ENCODE data around the gene C8A. TPM values are rescaled to one million over a fixed set of nuclear protein-coding genes. Genes with fewer than 3 reads are reported as not detected.

The C8A gene
- total and polyA plus RNA-seq, 2 of the 13 experiments (the other 11 are each of a cell fraction or from before 2014, with no cell fraction given) = 10.5 to 15.0 TPM

DNA sequence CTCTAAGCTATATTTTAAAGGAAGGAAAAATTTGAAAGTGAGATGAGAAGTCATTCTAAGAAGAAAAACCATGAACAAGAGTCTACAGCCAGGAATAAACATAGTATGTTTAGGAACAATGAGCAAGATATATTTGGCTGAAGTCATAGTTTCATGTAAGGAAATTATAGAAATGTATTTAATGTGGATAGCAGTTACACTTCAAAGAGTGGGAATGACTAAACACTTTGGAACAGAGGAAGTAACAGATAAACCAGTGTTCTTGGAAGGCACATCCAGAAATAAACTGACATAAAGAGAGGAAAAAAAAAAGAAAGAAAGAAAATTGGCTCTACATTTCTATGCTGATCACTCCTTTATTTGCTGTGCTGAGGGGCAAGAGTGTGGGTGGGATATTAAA lies 18.0 kb downstream of the C8A start:
- no peak overlapping the region for H3K4me3 ChIP-seq (replicated peaks in 1 of 3; ENCODE audit: insufficient read depth in 1 of 3, low read depth in 2 of 3, low read length in 3 of 3)
- TF ChIP-seq RFXAP (CRISPR knock-in tag; IDR thresholded peaks at IDR 0.05; ENCODE audit: borderline replicate concordance) = no peak
- no peak for TF ChIP-seq WIZ (CRISPR knock-in tag; IDR thresholded peaks at IDR 0.05)
- no peak for TF ChIP-seq ZNF7 (CRISPR knock-in tag; IDR thresholded peaks at IDR 0.05)
- no peak for TF ChIP-seq ATF1 (CRISPR knock-in tag; IDR thresholded peaks at IDR 0.05)
- no peak for TF ChIP-seq ZMYM4 (CRISPR knock-in tag; IDR thresholded peaks at IDR 0.05)
- no peak for TF ChIP-seq ZNF878 (CRISPR knock-in tag; IDR thresholded peaks at IDR 0.05)
- TF ChIP-seq FLYWCH1 (CRISPR knock-in tag; IDR thresholded peaks at IDR 0.05) = no peak
- no peak for TF ChIP-seq ZKSCAN5 (CRISPR knock-in tag; IDR thresholded peaks at IDR 0.05)
- TF ChIP-seq ZNF644 (CRISPR knock-in tag; IDR thresholded peaks at IDR 0.05; ENCODE audit: low read depth) = no peak
- no peak for TF ChIP-seq ZNF616 (CRISPR knock-in tag; IDR thresholded peaks at IDR 0.05; ENCODE audit: low read depth)
- TF ChIP-seq TOE1 (CRISPR knock-in tag; IDR thresholded peaks at IDR 0.05) = no peak
- no peak for TF ChIP-seq TP53 (CRISPR knock-in tag; conservative IDR thresholded peaks at IDR 0.05)
- TF ChIP-seq, protein P1, sequence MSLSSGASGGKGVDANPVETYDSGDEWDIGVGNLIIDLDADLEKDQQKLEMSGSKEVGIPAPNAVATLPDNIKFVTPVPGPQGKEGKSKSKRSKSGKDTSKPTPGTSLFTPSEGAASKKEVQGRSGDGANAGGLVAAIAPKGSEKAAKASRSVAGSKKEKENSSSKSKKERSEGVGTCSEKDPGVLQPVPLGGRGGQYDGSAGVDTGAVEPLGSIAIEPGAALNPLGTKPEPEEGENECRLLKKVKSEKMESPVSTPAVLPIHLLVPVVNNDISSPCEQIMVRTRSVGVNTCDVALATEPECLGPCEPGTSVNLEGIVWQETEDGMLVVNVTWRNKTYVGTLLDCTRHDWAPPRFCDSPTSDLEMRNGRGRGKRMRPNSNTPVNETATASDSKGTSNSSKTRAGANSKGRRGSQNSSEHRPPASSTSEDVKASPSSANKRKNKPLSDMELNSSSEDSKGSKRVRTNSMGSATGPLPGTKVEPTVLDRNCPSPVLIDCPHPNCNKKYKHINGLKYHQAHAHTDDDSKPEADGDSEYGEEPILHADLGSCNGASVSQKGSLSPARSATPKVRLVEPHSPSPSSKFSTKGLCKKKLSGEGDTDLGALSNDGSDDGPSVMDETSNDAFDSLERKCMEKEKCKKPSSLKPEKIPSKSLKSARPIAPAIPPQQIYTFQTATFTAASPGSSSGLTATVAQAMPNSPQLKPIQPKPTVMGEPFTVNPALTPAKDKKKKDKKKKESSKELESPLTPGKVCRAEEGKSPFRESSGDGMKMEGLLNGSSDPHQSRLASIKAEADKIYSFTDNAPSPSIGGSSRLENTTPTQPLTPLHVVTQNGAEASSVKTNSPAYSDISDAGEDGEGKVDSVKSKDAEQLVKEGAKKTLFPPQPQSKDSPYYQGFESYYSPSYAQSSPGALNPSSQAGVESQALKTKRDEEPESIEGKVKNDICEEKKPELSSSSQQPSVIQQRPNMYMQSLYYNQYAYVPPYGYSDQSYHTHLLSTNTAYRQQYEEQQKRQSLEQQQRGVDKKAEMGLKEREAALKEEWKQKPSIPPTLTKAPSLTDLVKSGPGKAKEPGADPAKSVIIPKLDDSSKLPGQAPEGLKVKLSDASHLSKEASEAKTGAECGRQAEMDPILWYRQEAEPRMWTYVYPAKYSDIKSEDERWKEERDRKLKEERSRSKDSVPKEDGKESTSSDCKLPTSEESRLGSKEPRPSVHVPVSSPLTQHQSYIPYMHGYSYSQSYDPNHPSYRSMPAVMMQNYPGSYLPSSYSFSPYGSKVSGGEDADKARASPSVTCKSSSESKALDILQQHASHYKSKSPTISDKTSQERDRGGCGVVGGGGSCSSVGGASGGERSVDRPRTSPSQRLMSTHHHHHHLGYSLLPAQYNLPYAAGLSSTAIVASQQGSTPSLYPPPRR (CRISPR knock-in tag; IDR thresholded peaks at IDR 0.05; ENCODE audit: borderline replicate concordance) = no peak
- no peak for TF ChIP-seq ZNF230 (CRISPR knock-in tag; IDR thresholded peaks at IDR 0.05)
- TF ChIP-seq ZBTB38 (CRISPR knock-in tag; IDR thresholded peaks at IDR 0.05) = no peak
- TF ChIP-seq ZNF354B (CRISPR knock-in tag; IDR thresholded peaks at IDR 0.05) = no peak
- TF ChIP-seq GABPB1 (CRISPR knock-in tag; IDR thresholded peaks at IDR 0.05) = no peak
- TF ChIP-seq NFKBIZ (CRISPR knock-in tag; IDR thresholded peaks at IDR 0.05) = no peak
- no peak for DNase-seq (ENCODE audit: low spot score)
- CTCF ChIA-PET (ENCODE audit: low intra/inter-chr PET ratio, low total read pairs) = no interaction called here
- H3K27ac ChIP-seq (ENCODE audit: extremely low read length, insufficient read depth, low read length) = no peak overlapping the region
- H3K79me2 ChIP-seq (ENCODE audit: insufficient read depth, low read length) = no peaks in the 10 kb centered on the region
- no peaks in the 10 kb centered on the region for H3K27me3 ChIP-seq (ENCODE audit: control insufficient read depth in 1 of 2, insufficient read depth in 2 of 2, low read length in 2 of 2)
- POLR2A ChIA-PET = no interaction called here
- H3K36me3 ChIP-seq (replicated peaks in 1 of 2; ENCODE audit: control insufficient read depth in 1 of 2, insufficient read depth in 2 of 2, low read length in 2 of 2) = no peaks in the 10 kb centered on the region; a peak in 2 of 5 replicates
- no peak overlapping the region for H3K9ac ChIP-seq (ENCODE audit: insufficient read depth, low read depth, low read length)
- FAIRE-seq = no peak
- H3K9me3 ChIP-seq (ENCODE audit: low read length) = no peaks in the 10 kb centered on the region
- intact Hi-C loops (cut with micrococcal nuclease; ENCODE audit: unreplicated experiment) (no loop called here), in situ Hi-C loops (cut with HindIII; ENCODE audit: extremely low pct_ligation_motif_present, low pct_unique_long_range_greater_than_20kb) (no loop called here)
- no peak overlapping the region for H2AFZ ChIP-seq (ENCODE audit: low read length)
- H4K20me1 ChIP-seq (ENCODE audit: insufficient read depth, low read length) = no peaks in the 10 kb centered on the region
- BruUV-seq (replicated peaks) = no TSS peak
- no peak for ATAC-seq
- H3K4me1 ChIP-seq (ENCODE audit: insufficient read depth, low read length) = peaks cover 6% of the 10 kb centered on the region
- H3K4me2 ChIP-seq (ENCODE audit: low read depth, low read length) = no peak overlapping the region

Measured in HepG2 (cell line).